Breast epithelium (tissue), 3 donors: Measurements from ENCODE around the gene CDH2.

Experiments used
- CTCF ChIP-seq, 3 donors: fragments of 450-650 bp; IDR thresholded peaks; one replicate each; pipeline ENCODE4 v1.5.1; 2016 to 2017; ENCODE audit warnings: antibody characterized with exemption in 3 of 3, mild to moderate bottlenecking in 3 of 3, moderate library complexity in 3 of 3
- POLR2A ChIP-seq: fragments of 450-650 bp; IDR thresholded peaks from one replicate; pipeline ENCODE4 v1.6.1; 2016; ENCODE audit warnings: antibody characterized with exemption, mild to moderate bottlenecking, moderate library complexity

- TF ChIP-seq POLR2A (no peak), CTCF (IDR thresholded peaks at IDR 0.05) (no peak)
Measured at GRCh38 chr18:28185121-28185520, 8.2 kb upstream of the CDH2 start.
